Panc1 (cell line): ENCODE results near the gene SNPH. TPM values are rescaled to one million over a fixed set of nuclear protein-coding genes. Genes with fewer than 3 reads are reported as not detected.

Experiments used
- ATAC-seq: fragments of 200-7000 bp; cut with Tn5 transposase; 2 replicates; pipeline ENCODE4 v1.9.1; 2020; ENCODE audit warnings: mild to moderate bottlenecking, moderate library complexity
- BruUV-seq: library from RNA; stranded (reverse); fragments of 400-500 nt; replicated peaks from 2 replicates; lab custom pipeline; 2021; lab: Mats Ljungman, UMichigan
- CTCF ChIA-PET: fragments of 300-600 bp; sonication (Branson Sonifier 250); formaldehyde crosslinking; loops from one replicate; lab custom pipeline; 2022; ENCODE audit warnings: antibody characterized with exemption; lab: Charles Lee
- POLR2A ChIA-PET: fragments of 300-600 bp; sonication (Branson Sonifier 250); formaldehyde crosslinking; loops from one replicate; lab custom pipeline; 2022; ENCODE audit warnings: antibody characterized with exemption; lab: Charles Lee
- DNase-seq: peaks from one replicate; pipeline ENCODE4 v3.0.0-alpha.2; 2010; ENCODE audit warnings: low read depth, low spot score
- H3K27ac ChIP-seq: 2 replicates; pipeline ENCODE4 v1.5.1; 2011; ENCODE audit warnings: mild to moderate bottlenecking, low read length, inconsistent platforms
- H3K27me3 ChIP-seq: fragments of 200-500 bp; sonication (Bioruptor generic); 2 replicates; pipeline ENCODE4 v1.6.0; 2014; ENCODE audit warnings: low read length, inconsistent platforms; ENCODE audit not compliant: control insufficient read depth, insufficient read depth
- H3K36me3 ChIP-seq: fragments of 200-500 bp; sonication (Bioruptor generic); 2 replicates; pipeline ENCODE4 v1.5.1; 2014; ENCODE audit warnings: inconsistent platforms, mild to moderate bottlenecking, low read length, moderate library complexity; ENCODE audit not compliant: control insufficient read depth, insufficient read depth
- H3K4me1 ChIP-seq: 2 replicates; pipeline ENCODE4 v1.5.1; 2011; ENCODE audit warnings: inconsistent platforms, mild to moderate bottlenecking, low read length, moderate library complexity; ENCODE audit not compliant: control insufficient read depth, insufficient read depth
- H3K4me3 ChIP-seq, 2 experiments: 2 replicates each; pipeline ENCODE4 v1.5.1; 2011 to 2012; ENCODE audit warnings: low read depth in 2 of 2, low read length in 2 of 2, mild to moderate bottlenecking in 2 of 2, inconsistent platforms in 1 of 2, moderate library complexity in 1 of 2
- H3K9me3 ChIP-seq: fragments of 200-500 bp; sonication (Bioruptor generic); 2 replicates; pipeline ENCODE4 v1.5.1; 2014; ENCODE audit warnings: low read depth, mild to moderate bottlenecking, inconsistent platforms, low read length, moderate library complexity; ENCODE audit not compliant: control insufficient read depth, insufficient read depth
- POLR2AphosphoS5 ChIP-seq: IDR thresholded peaks from 2 replicates; pipeline ENCODE4 v1.6.1; 2012; ENCODE audit warnings: mild to moderate bottlenecking, low read depth, low read length, moderate library complexity
- REST ChIP-seq, 2 experiments: IDR thresholded peaks; 2 replicates each; pipeline ENCODE4 v1.6.1; 2011 to 2012; ENCODE audit warnings: low read depth in 2 of 2, control low read depth in 1 of 2, low read length in 1 of 2, mild to moderate bottlenecking in 1 of 2, moderate library complexity in 1 of 2; ENCODE audit not compliant: insufficient read depth in 1 of 2
- SIN3A ChIP-seq: IDR thresholded peaks from 2 replicates; pipeline ENCODE4 v1.6.1; 2012; ENCODE audit warnings: low read depth, mild to moderate bottlenecking, low read length, moderate library complexity, borderline replicate concordance; ENCODE audit not compliant: insufficient read depth
- TCF7L2 ChIP-seq: IDR thresholded peaks from 2 replicates; pipeline ENCODE4 v1.6.1; 2011; ENCODE audit warnings: mild to moderate bottlenecking, low read depth, low read length, inconsistent platforms
- in situ Hi-C: cut with HindIII; loops from 2 replicates; pipeline ENCODE4 v1.10.0; 2016; ENCODE audit warnings: low sequenced_read_pairs, low pct_unique_long_range_greater_than_20kb
- intact Hi-C: fragments of 100-400 bp; cut with micrococcal nuclease; formaldehyde crosslinking; loops from one replicate; pipeline ENCODE4 v1.10.0; 2022; ENCODE audit not compliant: unreplicated experiment
- total RNA-seq: library from RNA; stranded (reverse); gene quantifications from one replicate; pipeline ENCODE4 v1.2.1, GENCODE V29; 2021; ENCODE audit not compliant: unreplicated experiment
- TF ChIP-seq, protein P1 (sequence below): fragments of 450-650 bp; IDR thresholded peaks from 2 replicates; pipeline ENCODE4 v1.5.1; 2017; ENCODE audit warnings: mild to moderate bottlenecking

SNPH gene
- total RNA-seq, 1 experiment from 2014 or later = 6.4 TPM

DNA sequence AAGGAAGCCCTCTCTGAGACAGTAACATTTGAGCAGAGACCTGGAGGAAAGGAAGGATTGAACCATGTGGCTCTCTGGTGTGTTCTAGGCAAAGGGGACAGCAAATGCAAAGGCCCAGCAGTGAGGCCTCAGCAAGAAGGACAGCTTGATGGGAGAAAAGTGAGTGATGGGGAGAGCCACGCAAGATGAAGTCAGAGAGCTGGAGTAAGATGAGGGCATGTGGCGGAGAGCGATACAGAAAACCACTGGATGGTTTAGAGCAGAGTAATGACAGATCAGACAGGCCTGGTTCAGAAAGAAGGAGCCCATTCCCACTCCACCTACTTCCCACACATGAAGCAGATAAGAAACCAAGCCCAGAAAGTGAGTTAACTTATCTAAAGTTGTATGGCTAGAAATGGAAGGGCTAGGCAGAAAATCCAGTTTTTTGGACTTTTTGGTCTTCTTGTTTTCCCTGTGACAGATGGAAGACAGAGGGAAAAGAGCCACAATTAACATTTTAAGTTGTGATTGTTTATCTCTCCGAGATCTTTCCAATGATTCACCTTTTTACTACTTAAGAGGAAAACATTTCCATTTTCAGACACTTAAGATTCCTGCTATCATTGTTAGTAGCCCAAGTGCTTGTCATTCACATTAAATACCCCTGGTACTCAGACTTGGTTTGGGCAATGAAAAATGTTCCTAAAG is 723 bp upstream of the SNPH start:
- no peaks in the 10 kb centered on the region for H3K9me3 ChIP-seq
- in situ Hi-C loops = no loop called here
- ATAC-seq = no peak
- POLR2A ChIA-PET = no interaction called here
- no peaks in the 10 kb centered on the region for H3K36me3 ChIP-seq
- peak overlapping the region; percentile 81 for H3K27ac ChIP-seq
- intact Hi-C loops = no loop called here
- no peak for DNase-seq
- no TSS peak for BruUV-seq
- TF ChIP-seq POLR2AphosphoS5 (no peak), SIN3A (no peak), REST (IDR thresholded peaks at IDR 0.05; ENCODE audit: insufficient read depth in 1 of 2, low read depth in 2 of 2, low read length in 1 of 2) (no peak), TCF7L2 (no peak)
- TF ChIP-seq, protein P1, sequence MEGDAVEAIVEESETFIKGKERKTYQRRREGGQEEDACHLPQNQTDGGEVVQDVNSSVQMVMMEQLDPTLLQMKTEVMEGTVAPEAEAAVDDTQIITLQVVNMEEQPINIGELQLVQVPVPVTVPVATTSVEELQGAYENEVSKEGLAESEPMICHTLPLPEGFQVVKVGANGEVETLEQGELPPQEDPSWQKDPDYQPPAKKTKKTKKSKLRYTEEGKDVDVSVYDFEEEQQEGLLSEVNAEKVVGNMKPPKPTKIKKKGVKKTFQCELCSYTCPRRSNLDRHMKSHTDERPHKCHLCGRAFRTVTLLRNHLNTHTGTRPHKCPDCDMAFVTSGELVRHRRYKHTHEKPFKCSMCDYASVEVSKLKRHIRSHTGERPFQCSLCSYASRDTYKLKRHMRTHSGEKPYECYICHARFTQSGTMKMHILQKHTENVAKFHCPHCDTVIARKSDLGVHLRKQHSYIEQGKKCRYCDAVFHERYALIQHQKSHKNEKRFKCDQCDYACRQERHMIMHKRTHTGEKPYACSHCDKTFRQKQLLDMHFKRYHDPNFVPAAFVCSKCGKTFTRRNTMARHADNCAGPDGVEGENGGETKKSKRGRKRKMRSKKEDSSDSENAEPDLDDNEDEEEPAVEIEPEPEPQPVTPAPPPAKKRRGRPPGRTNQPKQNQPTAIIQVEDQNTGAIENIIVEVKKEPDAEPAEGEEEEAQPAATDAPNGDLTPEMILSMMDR = no peak
- peak overlapping the region; percentile 59 to 60 for H3K4me3 ChIP-seq
- peaks cover 5% of the 10 kb centered on the region for H3K27me3 ChIP-seq
- CTCF ChIA-PET = no interaction called here
- H3K4me1 ChIP-seq = peaks cover 7% of the 10 kb centered on the region; the same call in 1 of the 2 replicates

DNA sequence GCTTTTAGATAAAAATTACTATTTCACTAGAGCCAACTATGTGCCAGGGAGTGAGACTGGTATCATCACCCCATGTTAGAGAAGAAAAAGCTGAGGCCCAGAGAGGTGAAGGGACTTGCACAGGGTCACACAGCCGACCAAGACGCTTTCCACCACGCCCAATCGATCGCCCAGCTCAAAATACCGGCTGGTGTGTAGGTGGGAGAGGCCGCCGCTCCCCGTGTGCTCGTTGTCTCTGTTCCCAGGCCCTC is 253 bp upstream of the SNPH start:
- Histone ChIP-seq H3K27me3 (peaks cover 4% of the 10 kb centered on the region), H3K27ac (peak overlapping the region; percentile 81), H3K4me1 (peaks cover 7% of the 10 kb centered on the region; the same call in 1 of the 2 replicates), H3K9me3 (no peaks in the 10 kb centered on the region), H3K4me3 (peak overlapping the region; percentile 59 to 60), H3K36me3 (no peaks in the 10 kb centered on the region)
- no peak for TF ChIP-seq REST (IDR thresholded peaks at IDR 0.05; ENCODE audit: insufficient read depth in 1 of 2, low read depth in 2 of 2, low read length in 1 of 2)
- TF ChIP-seq TCF7L2 = no peak
- TF ChIP-seq, protein P1 = no peak
- no peak for TF ChIP-seq POLR2AphosphoS5
- no peak for TF ChIP-seq SIN3A
- ChIA-PET CTCF (no interaction called here), POLR2A (no interaction called here)
- in situ Hi-C loops (no loop called here), intact Hi-C loops (no loop called here)
- DNase-seq (no peak), ATAC-seq (no peak)
- no TSS peak for BruUV-seq
